K562 (cell line): ENCODE data around the gene OSM. TPM values are rescaled to one million over a fixed set of nuclear protein-coding genes. Genes with fewer than 3 reads are reported as not detected.

Experiments
- ATAC-seq: fragments of 200-7000 bp; cut with Tn5 transposase; 3 replicates; pipeline ENCODE4 v1.9.1; 2020; ENCODE audit warnings: moderate library complexity
- BruUV-seq: library from RNA; stranded (reverse); fragments of 400-500 nt; replicated peaks from 2 replicates; lab custom pipeline; 2021; lab: Mats Ljungman, UMichigan
- CTCF ChIA-PET: fragments of 300-600 bp; formaldehyde crosslinking; extraction: SDS; loops from one replicate; lab custom pipeline; 2021; ENCODE audit warnings: low intra/inter-chr PET ratio; lab: Yijun Ruan, JAX
- POLR2A ChIA-PET: fragments of 300-600, 350-650 bp; sonication (Branson Sonifier 250); formaldehyde crosslinking; extraction: SDS; loops from one replicate; lab custom pipeline; 2021; ENCODE audit warnings: antibody characterized with exemption, inconsistent platforms; lab: Yijun Ruan, JAX
- DNase-seq, 4 experiments: peaks; one replicate each; pipeline versions ENCODE4 v3.0.0 to v3.0.0-alpha.2; 2011 to 2018; ENCODE audit warnings: low spot score in 3 of 4, mixed read lengths in 3 of 4; ENCODE audit errors: extremely low read depth in 1 of 4
- FAIRE-seq: peaks from 2 replicates; lab custom pipeline; 2011; peaks lifted over from hg19 to GRCh38; lab: Jason Lieb, UNC
- H2AFZ ChIP-seq: 2 replicates; pipeline ENCODE4 v1.6.0; 2011; ENCODE audit warnings: low read depth, low read length, control low read depth, inconsistent platforms
- H3K27ac ChIP-seq: fragments of 200-600 bp; 3 replicates; pipeline ENCODE4 v1.8.0; 2011; ENCODE audit warnings: low read depth, mild to moderate bottlenecking, control low read depth, inconsistent platforms, low read length, moderate library complexity, mixed read lengths; ENCODE audit errors: extremely low read depth
- H3K27me3 ChIP-seq, 2 experiments: fragments of 300-600 bp in 1 of 2; 2 replicates in 1 of 2; 3 replicates in 1 of 2; pipeline versions ENCODE4 v1.6.0 to v1.8.0; 2011; ENCODE audit warnings: inconsistent platforms in 2 of 2, low read length in 2 of 2, mild to moderate bottlenecking in 1 of 2, mixed read lengths in 1 of 2, moderate library complexity in 1 of 2; ENCODE audit not compliant: control insufficient read depth in 2 of 2, insufficient read depth in 2 of 2
- H3K36me3 ChIP-seq: fragments of 300-600 bp; 3 replicates; pipeline ENCODE4 v1.8.0; 2011; ENCODE audit warnings: mild to moderate bottlenecking, low read length, inconsistent platforms; ENCODE audit not compliant: control insufficient read depth, insufficient read depth
- H3K4me1 ChIP-seq, 2 experiments: fragments of 200-600 bp in 1 of 2; replicated peaks in 1 of 2; 2 replicates in 1 of 2; 3 replicates in 1 of 2; pipeline versions ENCODE4 v1.5.1 to v1.8.0; 2011; ENCODE audit warnings: inconsistent platforms in 2 of 2, low read length in 2 of 2, mild to moderate bottlenecking in 1 of 2, mixed read lengths in 1 of 2, moderate library complexity in 1 of 2; ENCODE audit not compliant: control insufficient read depth in 2 of 2, insufficient read depth in 2 of 2
- H3K4me2 ChIP-seq: 2 replicates; pipeline ENCODE4 v1.6.1; 2011; ENCODE audit warnings: low read length, control low read depth, inconsistent platforms, mixed read lengths; ENCODE audit not compliant: insufficient read depth
- H3K4me3 ChIP-seq: fragments of 200-600 bp; sonication (generic), shearing (Covaris generic); 2 replicates; pipeline ENCODE4 v1.5.1; 2016; ENCODE audit warnings: control low read depth, inconsistent platforms
- H3K79me2 ChIP-seq: fragments of 200-600 bp; 3 replicates; pipeline ENCODE4 v1.8.0; 2011; ENCODE audit warnings: low read length, inconsistent platforms; ENCODE audit not compliant: control insufficient read depth, insufficient read depth
- H3K9ac ChIP-seq, 2 experiments: 2 replicates each; pipeline versions ENCODE4 v1.6.0 to v1.6.1; 2011; ENCODE audit warnings: low read depth in 2 of 2, low read length in 2 of 2, control low read depth in 1 of 2, inconsistent platforms in 1 of 2, mild to moderate bottlenecking in 1 of 2, mixed read lengths in 1 of 2; ENCODE audit not compliant: insufficient read depth in 1 of 2
- H3K9me1 ChIP-seq: one replicate; pipeline ENCODE4 v1.6.0; 2011; ENCODE audit warnings: inconsistent platforms, mild to moderate bottlenecking, low read length, moderate library complexity; ENCODE audit not compliant: control insufficient read depth, insufficient read depth
- H3K9me3 ChIP-seq: replicated peaks from 2 replicates; pipeline ENCODE4 v1.5.1; 2011; ENCODE audit warnings: low read depth, low read length, inconsistent platforms; ENCODE audit not compliant: control insufficient read depth, insufficient read depth
- H4K20me1 ChIP-seq: replicated peaks from 2 replicates; pipeline ENCODE4 v1.6.1; 2011; ENCODE audit warnings: low read length, inconsistent platforms, mixed read lengths; ENCODE audit not compliant: control insufficient read depth, insufficient read depth
- C11orf30 ChIP-seq: fragments of 450-650 bp; IDR thresholded peaks from 2 replicates; pipeline ENCODE4 v1.6.1; 2016; ENCODE audit warnings: low read depth, mild to moderate bottlenecking
- NFIX ChIP-seq: fragments of 250-450 bp; sonication (Bioruptor Pico); IDR thresholded peaks from 2 replicates; pipeline ENCODE4 v1.4.0; 2020; ENCODE audit warnings: low read depth, mild to moderate bottlenecking, moderate library complexity
- PCBP2 ChIP-seq: fragments of 200-400 bp; formaldehyde crosslinking; IDR thresholded peaks from 2 replicates; pipeline ENCODE4 v1.6.1; 2018; ENCODE audit warnings: low read length, low read depth, mild to moderate bottlenecking, moderate library complexity; ENCODE audit not compliant: poor library complexity, severe bottlenecking
- PHB2 ChIP-seq: fragments of 450-650 bp; IDR thresholded peaks from 2 replicates; pipeline ENCODE4 v1.6.1; 2017; ENCODE audit warnings: low read depth
- TFAM ChIP-seq: fragments of 250-450 bp; sonication (Bioruptor Pico); conservative IDR thresholded peaks from 2 replicates; pipeline ENCODE4 v1.5.0; 2021; ENCODE audit warnings: mild to moderate bottlenecking, moderate library complexity
- WGBS: fragments of 100-300 bp; shearing (Covaris generic); methylation state at CpG from one replicate; pipeline ENCODE4 v1.1.6; 2016; ENCODE audit warnings: low coverage, mixed read lengths; ENCODE audit not compliant: insufficient coverage; ENCODE audit errors: missing lambda C conversion rate; 5-methylcytosine and 5-hydroxymethylcytosine counted together
- in situ Hi-C: fragments of 300-500 bp; cut with MboI; formaldehyde crosslinking; loops from 4 replicates; pipeline ENCODE4 v1.15.0; 2018; ENCODE audit warnings: inconsistent platforms, mixed read lengths
- intact Hi-C: fragments of 100-400 bp; cut with micrococcal nuclease; formaldehyde crosslinking; loops from 2 replicates; pipeline ENCODE4 v1.14.2; 2022
- polyA plus RNA-seq, 8 experiments: library from polyadenylated mRNA; depleted of rRNA in 4 of 8; stranded (reverse) in 5 of 8; unstranded in 3 of 8; fragments of >200 nt; fragmentation: Nextera tagmentation in 2 of 8; fragmentation: Illumina TruSeq in 1 of 8; extraction: Ambion mirVana in 2 of 8; extraction: Trizol in 1 of 8; gene quantifications; 2 replicates each; pipeline versions ENCODE4 v1.2.1 to v1.2.3, GENCODE V29; 2011 to 2014; ENCODE audit warnings: inconsistent platforms in 1 of 8, missing spikeins in 1 of 8
- total RNA-seq, 7 experiments: library from RNA; depleted of rRNA in 6 of 7; stranded (reverse); fragments of >200 nt in 6 of 7; fragmentation: Illumina TruSeq in 2 of 7; extraction: Trizol in 2 of 7; gene quantifications; 2 replicates each; pipeline versions ENCODE4 v1.2.1 to v1.2.3, GENCODE V29; 2011 to 2021; ENCODE audit warnings: low replicate concordance in 1 of 7
- TF ChIP-seq, protein P1 (sequence below): conservative IDR thresholded peaks from 2 replicates; pipeline ENCODE4 v1.6.1; 2011; ENCODE audit warnings: low read depth, mild to moderate bottlenecking, low read length; ENCODE audit not compliant: control insufficient read depth

The OSM gene
- total and polyA plus RNA-seq, 9 of the 15 experiments (the other 6 are each of a cell fraction or from before 2014, with no cell fraction given), result 0.22 TPM; not detected in 8

DNA sequence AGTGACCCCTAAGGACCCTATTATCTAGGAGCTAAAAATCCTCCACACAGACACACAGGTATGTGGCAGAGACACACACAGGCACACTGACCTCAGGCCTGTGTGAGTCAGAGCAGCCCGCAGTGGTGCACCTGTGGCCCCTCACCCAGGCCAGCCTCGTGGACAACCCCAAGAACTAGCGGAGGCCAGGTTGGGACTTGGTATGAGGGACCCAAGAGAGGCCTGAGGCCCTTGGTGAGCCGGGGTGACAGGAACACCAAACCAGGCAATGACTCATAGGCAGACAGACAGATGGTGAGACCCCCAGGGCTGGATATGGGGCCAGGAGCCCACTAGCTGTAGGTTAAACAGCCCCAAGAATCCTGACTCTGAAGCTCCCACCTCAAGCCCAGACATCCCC, 16.7 kb upstream of the OSM start:
- peaks cover 7 to 54% of the 10 kb centered on the region in 2 experiments; a peak in 4 of 5 replicates for H3K4me1 ChIP-seq
- H4K20me1 ChIP-seq, result no peaks in the 10 kb centered on the region
- intact Hi-C loops, result no loop called here
- POLR2A ChIA-PET, result no interaction called here
- FAIRE-seq (no peak), ATAC-seq (no peak), DNase-seq (no peak)
- H3K79me2 ChIP-seq, result no peaks in the 10 kb centered on the region
- no peaks in the 10 kb centered on the region for H3K36me3 ChIP-seq
- H3K27me3 ChIP-seq, result no peaks in the 10 kb centered on the region; a peak in 1 of 5 replicates
- in situ Hi-C loops, result loop anchor here (5.0 to 10.0 kb wide), 3 partner anchors 94 to 321 kb away; partner anchors contain the start of gene TCN2
- TF ChIP-seq NFIX (CRISPR knock-in tag), result no peak
- TF ChIP-seq PCBP2, result no peak
- TF ChIP-seq TFAM (CRISPR knock-in tag), result no peak
- TF ChIP-seq, protein P1, sequence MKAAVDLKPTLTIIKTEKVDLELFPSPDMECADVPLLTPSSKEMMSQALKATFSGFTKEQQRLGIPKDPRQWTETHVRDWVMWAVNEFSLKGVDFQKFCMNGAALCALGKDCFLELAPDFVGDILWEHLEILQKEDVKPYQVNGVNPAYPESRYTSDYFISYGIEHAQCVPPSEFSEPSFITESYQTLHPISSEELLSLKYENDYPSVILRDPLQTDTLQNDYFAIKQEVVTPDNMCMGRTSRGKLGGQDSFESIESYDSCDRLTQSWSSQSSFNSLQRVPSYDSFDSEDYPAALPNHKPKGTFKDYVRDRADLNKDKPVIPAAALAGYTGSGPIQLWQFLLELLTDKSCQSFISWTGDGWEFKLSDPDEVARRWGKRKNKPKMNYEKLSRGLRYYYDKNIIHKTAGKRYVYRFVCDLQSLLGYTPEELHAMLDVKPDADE, result no peak
- no peak for TF ChIP-seq C11orf30
- TF ChIP-seq PHB2, result no peak
- no peaks in the 10 kb centered on the region for H3K9me3 ChIP-seq
- H3K9ac ChIP-seq, result peak overlapping the region; percentile 27 to 78; a peak in 3 of 4 replicates
- H3K9me1 ChIP-seq, result no peaks in the 10 kb centered on the region
- no peak overlapping the region for H3K27ac ChIP-seq
- CTCF ChIA-PET, result no interaction called here
- no peak overlapping the region for H2AFZ ChIP-seq
- peak overlapping the region; percentile 38; the same call in 1 of the 2 replicates for H3K4me2 ChIP-seq
- 58% methylated on average over 3 of the region's 4 CpGs for WGBS
- BruUV-seq, result no TSS peak
- H3K4me3 ChIP-seq, result no peak overlapping the region
